Activated T-cell treated with anti-CD3 and anti-CD28 coated beads, Interleukin-2, amount 50 U/mL, for 4 hours (primary cell): ENCODE results near the gene STRIP2. TPM values are rescaled to one million over a fixed set of nuclear protein-coding genes. Genes with fewer than 3 reads are reported as not detected.
"Not testable (repeated sequence)": the region's sequence is repeated elsewhere in the genome, so short reads cannot be mapped to it uniquely, and the experiment has no call there.

Source experiments
- ATAC-seq, 2 donors: fragments of 200-7000 bp; cut with Tn5 transposase; one replicate each; pipeline ENCODE4 v1.10.0; 2021
- DNase-seq: peaks from one replicate; pipeline ENCODE4 v3.0.0-alpha.2; 2020
- H3K27me3 Mint-ChIP-seq: one replicate; pipeline ENCODE4 v1.8.0; 2021; ENCODE audit warnings: low read depth, mixed read lengths
- H3K36me3 Mint-ChIP-seq: one replicate; pipeline ENCODE4 v1.8.0; 2022; ENCODE audit warnings: mixed read lengths; ENCODE audit not compliant: insufficient read depth
- H3K4me1 Mint-ChIP-seq: one replicate; pipeline ENCODE4 v1.8.0; 2021; ENCODE audit warnings: low read depth, mixed read lengths
- H3K4me3 Mint-ChIP-seq: one replicate; pipeline ENCODE4 v1.8.0; 2021; ENCODE audit warnings: mild to moderate bottlenecking, moderate library complexity, mixed read lengths
- H3K9me3 Mint-ChIP-seq: one replicate; pipeline ENCODE4 v1.8.0; 2021; ENCODE audit warnings: mixed read lengths
- total RNA-seq, 3 donors: library from RNA; stranded (reverse); gene quantifications; one replicate each; pipeline ENCODE4 v1.2.1, GENCODE V29; 2021

The STRIP2 gene
- total RNA-seq, 3 donors from 2014 or later, result 51.6 to 64.1 (median 56.1) TPM

- Mint-ChIP-seq H3K4me1 (peaks cover 6% of the 10 kb centered on the region), H3K27me3 (peaks cover 5% of the 10 kb centered on the region)
These were observed 96.7 kb downstream of the STRIP2 start for GRCh38 chr7:129530795-129531391.

DNA sequence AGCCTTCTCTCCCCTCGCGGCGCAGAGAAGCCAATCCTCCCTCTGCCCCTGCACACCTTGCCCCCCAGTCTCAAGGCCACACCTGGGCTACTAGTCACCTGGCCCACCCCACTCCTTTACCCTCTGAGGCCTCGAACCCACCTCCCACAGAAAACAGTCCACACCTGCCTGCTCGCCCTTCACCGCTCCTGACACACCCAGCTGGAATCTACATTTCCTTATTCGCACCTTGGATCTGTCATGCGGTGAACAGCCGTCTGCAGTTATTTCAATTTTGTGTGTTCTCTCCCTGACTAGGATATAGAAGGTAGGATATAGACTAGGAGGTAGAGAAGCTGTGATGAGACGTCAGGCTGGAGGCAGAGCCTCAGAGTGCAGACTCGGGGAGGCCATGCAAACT, 97.5 kb downstream of the STRIP2 start:
- ATAC-seq (no peak), DNase-seq (no peak)
- H3K4me1 Mint-ChIP-seq, result peaks cover 13% of the 10 kb centered on the region
- H3K9me3 Mint-ChIP-seq, result no peaks in the 10 kb centered on the region
- H3K27me3 Mint-ChIP-seq, result peaks cover 4% of the 10 kb centered on the region
- H3K36me3 Mint-ChIP-seq, result no peaks in the 10 kb centered on the region
- H3K4me3 Mint-ChIP-seq, result no peak overlapping the region

More at GRCh38 chr7:129530795-129531391, 96.7 kb downstream of the STRIP2 start:
- Mint-ChIP-seq H3K36me3 (no peaks in the 10 kb centered on the region), H3K4me3 (no peak overlapping the region), H3K9me3 (no peaks in the 10 kb centered on the region)
- DNase-seq (peak; percentile 27), ATAC-seq (peak; percentile 99)

GRCh38 chr7:129532375-129532774, 98.1 kb downstream of the STRIP2 start:
- no peaks in the 10 kb centered on the region for H3K36me3 Mint-ChIP-seq
- ATAC-seq (no peak), DNase-seq (no peak)
- H3K4me1 Mint-ChIP-seq, result peaks cover 13% of the 10 kb centered on the region
- H3K4me3 Mint-ChIP-seq, result no peak overlapping the region
- H3K27me3 Mint-ChIP-seq, result no peaks in the 10 kb centered on the region
- no peaks in the 10 kb centered on the region for H3K9me3 Mint-ChIP-seq

GRCh38 chr7:129534558-129535274, 100.5 kb downstream of the STRIP2 start:
- not testable (repeated sequence) for DNase-seq, H3K36me3 Mint-ChIP-seq, H3K4me3 Mint-ChIP-seq, H3K9me3 Mint-ChIP-seq, ATAC-seq, H3K27me3 Mint-ChIP-seq
- H3K4me1 Mint-ChIP-seq, result peaks cover 13% of the 10 kb centered on the region

DNA sequence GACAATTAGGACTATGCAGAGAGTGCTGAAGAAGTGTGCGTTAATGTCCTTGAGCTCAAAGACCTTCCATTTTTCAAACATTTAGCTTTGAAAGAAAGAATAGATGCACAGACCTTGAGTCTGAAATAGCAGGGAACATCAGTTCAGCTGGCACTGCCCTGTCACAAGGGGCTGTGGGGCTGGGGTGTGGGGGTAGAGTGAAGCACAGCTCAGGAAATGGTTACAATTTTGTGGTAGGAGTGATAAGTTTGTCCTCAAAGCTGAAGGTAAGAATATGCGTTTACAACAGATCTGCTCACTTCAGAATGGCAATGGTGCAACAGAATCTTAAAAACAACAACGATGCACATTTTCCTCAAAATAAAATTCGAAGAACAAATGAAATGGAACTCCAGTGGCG, 101.7 kb downstream of the STRIP2 start:
- Mint-ChIP-seq H3K4me1 (peaks cover 10% of the 10 kb centered on the region), H3K9me3 (no peaks in the 10 kb centered on the region), H3K36me3 (no peaks in the 10 kb centered on the region), H3K27me3 (no peaks in the 10 kb centered on the region), H3K4me3 (peak overlapping the region; percentile 11)
- DNase-seq (no peak), ATAC-seq (peak in 1 of 2 donors; percentile 59)

GRCh38 chr7:129536323-129536722, 102.1 kb downstream of the STRIP2 start:
- Mint-ChIP-seq H3K4me3 (peak overlapping the region; percentile 11), H3K9me3 (no peaks in the 10 kb centered on the region), H3K36me3 (no peaks in the 10 kb centered on the region), H3K4me1 (peaks cover 10% of the 10 kb centered on the region), H3K27me3 (no peaks in the 10 kb centered on the region)
- ATAC-seq (peak; percentile 43 to 44), DNase-seq (no peak)

Other genes starting within 250 kb of the STRIP2 start
- under 1 TPM; 0.11 to 0.25 (median 0.18) TPM for gene SMO, start 245.8 kb upstream of the STRIP2 start, total RNA-seq
- gene AHCYL2, start 209.4 kb upstream of the STRIP2 start, total RNA-seq, result 1 to 10 TPM; 6.0 to 7.2 (median 6.5) TPM
- gene SMKR1, start 68.1 kb downstream of the STRIP2 start, total RNA-seq, result 1 to 10 TPM; 5.1 to 7.9 (median 6.2) TPM
- 10 to 100 TPM; 18.0 to 18.3 (median 18.3) TPM for gene NRF1, start 177.3 kb downstream of the STRIP2 start, total RNA-seq